ENCODE measurements around the gene DAB2. TPM values are rescaled to one million over a fixed set of nuclear protein-coding genes. Genes with fewer than 3 reads are reported as not detected.
A peak's percentile ranks its signal among the peaks of the same experiment; 100 is the strongest.
"Not testable (repeated sequence)": the region's sequence is repeated elsewhere in the genome, so short reads cannot be mapped to it uniquely, and the experiment has no call there.

Gene DAB2
- total RNA-seq, 4 donors from 2014 or later, result 30.8 to 121 (median 47.4) TPM

DNA sequence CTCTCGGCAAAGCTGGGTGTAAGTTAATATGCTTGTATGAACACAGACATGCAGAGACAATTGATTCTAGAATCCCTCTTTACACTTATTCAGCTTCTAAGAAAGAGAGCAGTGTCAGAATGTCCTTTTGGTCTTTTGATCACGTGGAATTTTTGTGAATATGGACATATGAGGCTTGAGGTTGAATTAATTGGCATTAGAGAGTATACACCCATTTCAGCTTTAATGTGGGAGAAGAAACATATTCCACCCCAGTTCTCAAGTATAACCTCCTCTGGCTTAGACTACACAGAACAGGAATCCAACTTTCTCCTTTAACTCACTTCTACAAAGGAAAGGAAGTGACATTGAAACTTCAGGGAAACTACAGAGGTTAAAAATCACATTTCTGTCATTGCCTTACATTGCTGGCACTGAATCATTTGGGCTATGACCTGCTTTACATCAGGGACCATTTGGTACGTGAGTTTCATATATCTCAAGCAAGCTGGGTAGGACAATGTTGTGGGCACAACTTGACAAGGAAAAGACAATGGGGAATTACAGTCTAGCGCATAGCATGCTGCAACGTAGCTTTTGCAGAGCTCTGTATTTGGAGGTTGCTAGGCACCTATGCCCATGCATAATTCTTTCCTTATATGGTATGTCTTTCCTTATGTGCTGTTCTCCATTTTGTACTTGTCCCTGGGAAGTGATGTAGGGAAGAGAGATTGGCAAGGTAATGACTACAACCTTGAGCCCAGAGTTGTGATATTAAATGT, 19.5 kb downstream of the DAB2 start:
- no peak for ATAC-seq
- 41 to 43% methylated on average over 4 to 5 of the region's 5 CpGs for WGBS, 2 donors (ENCODE audit: low coverage in 1 of 2)
- H3K4me1 ChIP-seq, result peaks cover 2 to 67% (median 12%) of the 10 kb centered on the region in 3 donors
- H3K36me3 ChIP-seq, result no peaks in the 10 kb centered on the region
- TF ChIP-seq CTCF (IDR thresholded peaks at IDR 0.05) (no peak), EP300 (IDR thresholded peaks at IDR 0.05) (no peak), POLR2A (IDR thresholded peaks at IDR 0.05) (no peak), POLR2AphosphoS5 (IDR thresholded peaks at IDR 0.05) (no peak)
- H3K4me3 ChIP-seq, result no peak overlapping the region
- no peak overlapping the region for H3K27ac ChIP-seq
- H3K27me3 ChIP-seq, result no peaks in the 10 kb centered on the region
- no peaks in the 10 kb centered on the region for H3K9me3 ChIP-seq

DNA sequence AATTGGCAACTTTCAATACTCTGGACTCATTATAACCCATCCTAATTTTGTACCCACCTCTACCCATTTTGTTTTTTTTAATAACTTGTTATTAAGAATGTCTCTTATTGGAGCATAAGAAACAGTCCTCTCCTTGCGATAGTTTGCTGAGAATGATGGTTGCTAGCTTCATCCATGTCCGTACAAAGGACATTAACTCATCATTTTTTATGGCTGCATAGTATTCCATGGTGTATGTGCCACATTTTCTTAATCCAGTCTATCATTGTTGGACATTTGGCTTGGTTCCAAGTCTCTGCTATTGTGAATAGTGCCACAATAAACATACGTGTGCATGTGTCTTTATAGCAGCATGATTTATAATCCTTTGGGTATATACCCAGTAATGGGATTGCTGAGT, 21.0 kb downstream of the DAB2 start:
- H3K4me3 ChIP-seq, H3K27me3 ChIP-seq, H3K36me3 ChIP-seq, H3K9me3 ChIP-seq, H3K27ac ChIP-seq, ATAC-seq: not testable (repeated sequence)
- WGBS, 2 donors (ENCODE audit: low coverage in 1 of 2), result 85 to 87% methylated on average over 3 of the region's 3 CpGs
- H3K4me1 ChIP-seq, result peaks cover 8 to 67% (median 10%) of the 10 kb centered on the region in 3 donors

DNA sequence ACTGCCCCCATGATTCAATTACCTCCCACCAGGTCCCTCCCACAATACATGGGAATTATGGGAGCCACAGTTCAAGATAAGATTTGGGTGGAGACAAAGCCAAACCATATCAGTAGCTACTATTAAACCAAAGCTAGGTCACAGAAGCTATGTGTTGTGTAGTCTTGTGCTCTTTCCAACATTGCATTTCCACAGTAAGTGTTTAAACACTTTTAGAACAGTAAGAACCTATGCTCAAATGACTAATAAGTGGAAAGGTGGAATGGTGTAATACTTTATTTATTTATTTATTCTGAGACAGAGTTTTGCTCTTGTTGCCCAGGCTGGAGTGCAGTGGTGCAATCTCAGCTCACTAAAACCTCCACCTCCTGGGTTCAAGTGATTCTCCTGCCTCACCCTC, 22.6 kb downstream of the DAB2 start:
- H3K27me3 ChIP-seq, H3K4me3 ChIP-seq, H3K36me3 ChIP-seq, H3K9me3 ChIP-seq: not testable (repeated sequence)
- peak; percentile 28 for ATAC-seq
- peak overlapping the region in 3 of 4 donors; percentile 38 to 77 (median 74) for H3K27ac ChIP-seq
- H3K4me1 ChIP-seq, result peaks cover 4 to 67% (median 8%) of the 10 kb centered on the region in 3 donors

DNA sequence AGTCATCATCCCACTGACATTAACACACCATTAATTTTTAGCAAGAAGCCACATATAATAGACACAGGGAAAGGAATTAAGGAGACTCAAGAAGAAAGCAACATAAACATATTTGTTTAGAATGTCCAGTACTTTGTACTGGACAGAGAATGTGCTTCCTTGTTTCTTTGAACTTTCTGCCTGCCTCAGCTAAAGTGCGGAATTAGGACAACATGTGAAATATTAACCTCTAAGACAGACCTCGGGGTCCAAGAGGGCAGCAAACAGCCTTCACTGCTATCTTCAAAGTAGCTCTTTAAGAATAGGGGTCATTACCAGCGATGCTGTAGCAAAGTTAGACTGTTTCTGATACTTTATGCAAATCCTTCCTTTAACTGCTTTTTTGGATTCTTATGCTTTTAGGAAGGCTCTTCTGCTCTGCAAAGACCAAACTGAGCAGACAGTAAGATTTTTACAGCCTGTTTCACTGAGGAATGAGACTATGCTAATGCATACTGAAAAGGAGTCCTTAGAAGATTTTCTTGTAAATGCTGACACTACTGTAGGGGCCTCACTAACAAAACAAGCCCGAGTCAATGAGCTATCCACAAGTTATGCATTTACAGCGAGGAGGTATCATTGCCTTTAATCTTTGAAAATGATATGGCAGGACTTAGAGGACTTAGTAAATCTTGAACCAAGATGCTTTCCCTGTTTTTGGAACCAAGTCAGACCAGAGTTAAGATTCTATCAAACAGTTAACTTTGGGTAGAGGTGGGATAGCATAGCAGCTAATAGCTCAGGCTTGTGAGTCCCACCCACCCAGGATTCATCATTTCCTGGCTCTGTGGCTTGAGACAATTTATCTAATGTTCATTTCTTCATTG, 23.8 kb downstream of the DAB2 start:
- no peaks in the 10 kb centered on the region for H3K9me3 ChIP-seq
- peaks cover 0 to 5% of the 10 kb centered on the region in 2 donors for H3K36me3 ChIP-seq
- H3K4me3 ChIP-seq, result no peak overlapping the region
- peaks cover 4 to 65% (median 8%) of the 10 kb centered on the region in 3 donors for H3K4me1 ChIP-seq
- no peak for TF ChIP-seq POLR2A (IDR thresholded peaks at IDR 0.05)
- no peak for TF ChIP-seq CTCF (IDR thresholded peaks at IDR 0.05)
- no peak for TF ChIP-seq EP300 (IDR thresholded peaks at IDR 0.05)
- no peaks in the 10 kb centered on the region for H3K27me3 ChIP-seq
- H3K27ac ChIP-seq, result peak overlapping the region in 3 of 4 donors; percentile 74 to 82 (median 77)
- WGBS, 2 donors (ENCODE audit: low coverage in 1 of 2), result 59 to 79% methylated on average over 5 of the region's 5 CpGs
- no peak for ATAC-seq

GRCh38 chr5:39399135-39400036, 25.4 kb downstream of the DAB2 start:
- H3K27me3 ChIP-seq, result no peaks in the 10 kb centered on the region
- H3K27ac ChIP-seq, result peak overlapping the region; percentile 74 to 88 (median 80)
- peaks cover 0 to 5% of the 10 kb centered on the region in 2 donors for H3K36me3 ChIP-seq
- H3K4me3 ChIP-seq, result no peak overlapping the region
- no peaks in the 10 kb centered on the region for H3K9me3 ChIP-seq
- 21 to 27% methylated on average over 1 of the region's 1 CpG for WGBS, 2 donors (ENCODE audit: low coverage in 1 of 2)
- TF ChIP-seq CTCF (IDR thresholded peaks at IDR 0.05), result no peak
- peak; percentile 87 for TF ChIP-seq POLR2AphosphoS5 (IDR thresholded peaks at IDR 0.05)
- TF ChIP-seq POLR2A (IDR thresholded peaks at IDR 0.05), result no peak
- TF ChIP-seq EP300 (IDR thresholded peaks at IDR 0.05), result no peak
- peaks cover 8 to 77% (median 11%) of the 10 kb centered on the region in 3 donors for H3K4me1 ChIP-seq
- ATAC-seq, result peak; percentile 93

Data from gastroesophageal sphincter (tissue), 4 donors.